ENCODE measurements around the gene CEP104. TPM values are rescaled to one million over a fixed set of nuclear protein-coding genes. Genes with fewer than 3 reads are reported as not detected.

CEP104 gene
- total and polyA plus RNA-seq, 4 experiments from 2014 or later: 10.3 to 64.4 (median 47.4) TPM

GRCh38 chr1:3888301-3888700 is 31.3 kb upstream of the CEP104 start:
- H3K36me3 Mint-ChIP-seq: peaks cover 35 to 57% of the 10 kb centered on the region in 2 donors
- POLR2A ChIA-PET (ENCODE audit: partially characterized antibody): interaction anchor here (0.7 to 1.4 kb wide), 2 partner anchors 10 to 11 kb away, joined by 3 read pairs; partner anchors contain the start of gene C1orf174

GRCh38 chr1:3886691-3887090 is 29.7 kb upstream of the CEP104 start:
- DNase-seq: no peak
- Mint-ChIP-seq H3K4me3 (no peak overlapping the region), H3K27me3 (no peaks in the 10 kb centered on the region), H3K9me3 (no peaks in the 10 kb centered on the region), H3K27ac (peak overlapping the region in 4 of 7 donors; percentile 6 to 68 (median 26)), H3K4me1 (peaks cover 19 to 20% (median 20%) of the 10 kb centered on the region in 4 donors), H3K36me3 (peaks cover 34 to 57% of the 10 kb centered on the region in 2 donors)
- ChIA-PET POLR2A (ENCODE audit: partially characterized antibody) (interaction anchor here (1.0 to 1.4 kb wide), 3 partner anchors 9 to 14 kb away, joined by 3 read pairs; partner anchors contain the start of gene C1orf174), CTCF (ENCODE audit: partially characterized antibody) (interaction anchor here (1.9 kb wide), 1 partner anchor 28 kb away, joined by 5 read pairs; no protein-coding TSS in a partner anchor)
- Histone ChIP-seq H3K4me3 (ENCODE audit: low read length in 2 of 2) (no peak overlapping the region), H3K36me3 (ENCODE audit: insufficient read depth, low read length) (peaks cover 40% of the 10 kb centered on the region), H3K9me3 (ENCODE audit: control insufficient read depth in 1 of 2, low read length in 2 of 2) (no peaks in the 10 kb centered on the region), H3K27ac (ENCODE audit: low read depth, low read length) (no peak overlapping the region), H3K4me1 (ENCODE audit: insufficient read depth, low read length) (peaks cover 19% of the 10 kb centered on the region), H3K27me3 (ENCODE audit: insufficient read depth, low read length) (no peaks in the 10 kb centered on the region)
- intact Hi-C loops (cut with micrococcal nuclease): no loop called here

More at GRCh38 chr1:3888301-3888700, 31.3 kb upstream of the CEP104 start:
- Histone ChIP-seq H3K27me3 (ENCODE audit: insufficient read depth, low read length) (no peaks in the 10 kb centered on the region), H3K27ac (ENCODE audit: low read depth, low read length) (no peak overlapping the region), H3K9me3 (ENCODE audit: control insufficient read depth in 1 of 2, low read length in 2 of 2) (no peaks in the 10 kb centered on the region), H3K4me3 (ENCODE audit: low read length in 2 of 2) (no peak overlapping the region), H3K36me3 (ENCODE audit: insufficient read depth, low read length) (peaks cover 40% of the 10 kb centered on the region), H3K4me1 (ENCODE audit: insufficient read depth, low read length) (peaks cover 19% of the 10 kb centered on the region)
- peaks cover 18 to 19% (median 18%) of the 10 kb centered on the region in 4 donors for H3K4me1 Mint-ChIP-seq
- CTCF ChIA-PET (ENCODE audit: partially characterized antibody): no interaction called here
- no peaks in the 10 kb centered on the region for H3K9me3 Mint-ChIP-seq
- no peak for DNase-seq
- no peak overlapping the region for H3K4me3 Mint-ChIP-seq
- H3K27me3 Mint-ChIP-seq: no peaks in the 10 kb centered on the region
- intact Hi-C loops (cut with micrococcal nuclease): no loop called here
- peak overlapping the region in 4 of 7 donors; percentile 22 to 55 (median 36) for H3K27ac Mint-ChIP-seq

GRCh38 chr1:3886106-3886670 is 29.2 kb upstream of the CEP104 start:
- Histone ChIP-seq H3K27ac (ENCODE audit: low read depth, low read length) (no peak overlapping the region), H3K9me3 (ENCODE audit: control insufficient read depth in 1 of 2, low read length in 2 of 2) (no peaks in the 10 kb centered on the region), H3K4me1 (ENCODE audit: insufficient read depth, low read length) (peaks cover 19% of the 10 kb centered on the region), H3K36me3 (ENCODE audit: insufficient read depth, low read length) (peaks cover 40% of the 10 kb centered on the region), H3K27me3 (ENCODE audit: insufficient read depth, low read length) (no peaks in the 10 kb centered on the region), H3K4me3 (ENCODE audit: low read length in 2 of 2) (no peak overlapping the region)
- H3K4me3 Mint-ChIP-seq: peak overlapping the region in 1 of 8 donors; percentile 43
- ChIA-PET CTCF (ENCODE audit: partially characterized antibody) (interaction anchor here (1.9 kb wide), 1 partner anchor 28 kb away, joined by 5 read pairs; no protein-coding TSS in a partner anchor), POLR2A (ENCODE audit: partially characterized antibody) (interaction anchor here (1.0 kb wide), 2 partner anchors 10 to 15 kb away, joined by 3 read pairs; no protein-coding TSS in a partner anchor)
- no peaks in the 10 kb centered on the region for H3K27me3 Mint-ChIP-seq
- no peaks in the 10 kb centered on the region for H3K9me3 Mint-ChIP-seq
- intact Hi-C loops (cut with micrococcal nuclease): no loop called here
- H3K36me3 Mint-ChIP-seq: peaks cover 34 to 56% of the 10 kb centered on the region in 2 donors
- H3K27ac Mint-ChIP-seq: peak overlapping the region in 4 of 7 donors; percentile 6 to 68 (median 26)
- DNase-seq: no peak
- peaks cover 17 to 20% (median 19%) of the 10 kb centered on the region in 4 donors for H3K4me1 Mint-ChIP-seq

GRCh38 chr1:3885611-3886010 is 28.6 kb upstream of the CEP104 start:
- H3K9me3 ChIP-seq (ENCODE audit: control insufficient read depth in 1 of 2, low read length in 2 of 2): no peaks in the 10 kb centered on the region
- intact Hi-C loops (cut with micrococcal nuclease): no loop called here
- H3K27me3 ChIP-seq (ENCODE audit: insufficient read depth, low read length): no peaks in the 10 kb centered on the region
- CTCF ChIA-PET (ENCODE audit: partially characterized antibody): interaction anchor here (1.9 kb wide), 1 partner anchor 27 kb away, joined by 5 read pairs; no protein-coding TSS in a partner anchor
- no peaks in the 10 kb centered on the region for H3K27me3 Mint-ChIP-seq
- H3K4me3 ChIP-seq (ENCODE audit: low read length in 2 of 2): no peak overlapping the region
- H3K36me3 ChIP-seq (ENCODE audit: insufficient read depth, low read length): peaks cover 41% of the 10 kb centered on the region
- peaks cover 0 to 1% (median 0%) of the 10 kb centered on the region in 8 donors for H3K9me3 Mint-ChIP-seq
- H3K27ac Mint-ChIP-seq: no peak overlapping the region
- POLR2A ChIA-PET (ENCODE audit: partially characterized antibody): no interaction called here
- no peak overlapping the region for H3K4me3 Mint-ChIP-seq
- no peak for DNase-seq
- H3K36me3 Mint-ChIP-seq: peaks cover 37 to 54% of the 10 kb centered on the region in 2 donors
- peaks cover 15% of the 10 kb centered on the region for H3K4me1 ChIP-seq (ENCODE audit: insufficient read depth, low read length)
- no peak overlapping the region for H3K27ac ChIP-seq (ENCODE audit: low read depth, low read length)
- peaks cover 13 to 15% (median 14%) of the 10 kb centered on the region in 4 donors for H3K4me1 Mint-ChIP-seq

GRCh38 chr1:3884966-3885365 is 28.0 kb upstream of the CEP104 start:
- H3K27ac Mint-ChIP-seq: peak overlapping the region in 3 of 7 donors; percentile 19 to 67 (median 41)

GRCh38 chr1:3883194-3883925 is 26.3 kb upstream of the CEP104 start:
- Histone ChIP-seq H3K4me3 (ENCODE audit: low read length in 2 of 2) (no peak overlapping the region), H3K27me3 (ENCODE audit: insufficient read depth, low read length) (no peaks in the 10 kb centered on the region), H3K4me1 (ENCODE audit: insufficient read depth, low read length) (no peaks in the 10 kb centered on the region), H3K27ac (ENCODE audit: low read depth, low read length) (no peak overlapping the region), H3K9me3 (ENCODE audit: control insufficient read depth in 1 of 2, low read length in 2 of 2) (no peaks in the 10 kb centered on the region), H3K36me3 (ENCODE audit: insufficient read depth, low read length) (peaks cover 33% of the 10 kb centered on the region)
- peak overlapping the region; percentile 42 to 91 (median 72) for H3K27ac Mint-ChIP-seq
- H3K4me3 Mint-ChIP-seq: peak overlapping the region in 2 of 8 donors; percentile 25 to 43
- peak; percentile 26 to 68 (median 32) for DNase-seq
- H3K4me1 Mint-ChIP-seq: peaks cover 4 to 5% (median 4%) of the 10 kb centered on the region in 4 donors
- ChIA-PET POLR2A (ENCODE audit: partially characterized antibody) (interaction anchor here (0.8 to 2.1 kb wide), 2 partner anchors 17 to 18 kb away, joined by 3 to 8 read pairs; partner anchors contain the start of gene C1orf174), CTCF (ENCODE audit: partially characterized antibody) (no interaction called here)
- peaks cover 0 to 9% (median under 1%) of the 10 kb centered on the region in 8 donors for H3K9me3 Mint-ChIP-seq
- H3K27me3 Mint-ChIP-seq: no peaks in the 10 kb centered on the region
- peaks cover 52 to 56% of the 10 kb centered on the region in 2 donors for H3K36me3 Mint-ChIP-seq
- intact Hi-C loops (cut with micrococcal nuclease): no loop called here

More at GRCh38 chr1:3884966-3885365, 28.0 kb upstream of the CEP104 start:
- Mint-ChIP-seq H3K4me3 (no peak overlapping the region), H3K27me3 (no peaks in the 10 kb centered on the region), H3K9me3 (peaks cover 0 to 2% (median 0%) of the 10 kb centered on the region in 8 donors), H3K4me1 (peaks cover 7 to 9% (median 9%) of the 10 kb centered on the region in 4 donors), H3K36me3 (peaks cover 40 to 48% of the 10 kb centered on the region in 2 donors)
- Histone ChIP-seq H3K4me3 (ENCODE audit: low read length in 2 of 2) (no peak overlapping the region), H3K36me3 (ENCODE audit: insufficient read depth, low read length) (peaks cover 37% of the 10 kb centered on the region), H3K27ac (ENCODE audit: low read depth, low read length) (no peak overlapping the region), H3K9me3 (ENCODE audit: control insufficient read depth in 1 of 2, low read length in 2 of 2) (no peaks in the 10 kb centered on the region), H3K27me3 (ENCODE audit: insufficient read depth, low read length) (no peaks in the 10 kb centered on the region), H3K4me1 (ENCODE audit: insufficient read depth, low read length) (peaks cover 8% of the 10 kb centered on the region)
- ChIA-PET POLR2A (ENCODE audit: partially characterized antibody) (no interaction called here), CTCF (ENCODE audit: partially characterized antibody) (no interaction called here)
- DNase-seq: no peak
- intact Hi-C loops (cut with micrococcal nuclease): no loop called here

- H3K4me3 Mint-ChIP-seq: no peak overlapping the region
- H3K27me3 Mint-ChIP-seq: no peaks in the 10 kb centered on the region
- Histone ChIP-seq H3K27me3 (ENCODE audit: insufficient read depth, low read length) (no peaks in the 10 kb centered on the region), H3K4me1 (ENCODE audit: insufficient read depth, low read length) (no peaks in the 10 kb centered on the region), H3K27ac (ENCODE audit: low read depth, low read length) (no peak overlapping the region), H3K36me3 (ENCODE audit: insufficient read depth, low read length) (peaks cover 20% of the 10 kb centered on the region), H3K4me3 (ENCODE audit: low read length in 2 of 2) (no peak overlapping the region), H3K9me3 (ENCODE audit: control insufficient read depth in 1 of 2, low read length in 2 of 2) (no peaks in the 10 kb centered on the region)
- H3K4me1 Mint-ChIP-seq: peaks cover 3 to 5% (median 4%) of the 10 kb centered on the region in 4 donors
- ChIA-PET POLR2A (ENCODE audit: partially characterized antibody) (no interaction called here), CTCF (ENCODE audit: partially characterized antibody) (no interaction called here)
- no peak for DNase-seq
- peaks cover 50 to 52% of the 10 kb centered on the region in 2 donors for H3K36me3 Mint-ChIP-seq
- intact Hi-C loops (cut with micrococcal nuclease): no loop called here
- H3K9me3 Mint-ChIP-seq: peaks cover 0 to 11% (median under 1%) of the 10 kb centered on the region in 8 donors
- H3K27ac Mint-ChIP-seq: no peak overlapping the region
Observed at GRCh38 chr1:3881193-3881480, 24.1 kb upstream of the CEP104 start.
